Measurements from ENCODE around the gene SAP130.

Gene SAP130

DNA sequence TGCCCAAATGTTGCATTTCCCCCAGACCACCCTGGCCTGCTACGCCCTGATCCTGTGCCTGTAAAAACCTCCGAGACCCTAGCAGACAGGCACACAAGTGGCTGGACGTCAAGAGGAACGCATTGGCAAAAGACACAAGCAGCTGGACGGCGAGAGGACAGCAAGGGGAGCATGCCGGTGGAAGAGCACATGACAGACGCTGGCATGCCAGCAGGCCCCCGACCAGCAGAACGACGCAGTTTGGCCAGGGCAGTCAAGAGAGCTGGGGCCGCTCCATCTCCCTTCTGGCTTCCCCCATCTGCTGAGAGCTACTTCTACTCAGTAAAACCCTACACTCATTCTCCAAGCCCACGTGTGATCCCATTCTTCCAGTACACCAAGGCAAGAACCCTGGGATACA lies 42.1 kb downstream of the SAP130 start:
- TF ChIP-seq EZH2 (optimal IDR thresholded peaks at IDR 0.05; ENCODE audit: low read depth, low read length) = no peak
- TF ChIP-seq EZH2phosphoT487 (IDR thresholded peaks at IDR 0.05; ENCODE audit: low read length) = no peak
- TF ChIP-seq, protein P1, sequence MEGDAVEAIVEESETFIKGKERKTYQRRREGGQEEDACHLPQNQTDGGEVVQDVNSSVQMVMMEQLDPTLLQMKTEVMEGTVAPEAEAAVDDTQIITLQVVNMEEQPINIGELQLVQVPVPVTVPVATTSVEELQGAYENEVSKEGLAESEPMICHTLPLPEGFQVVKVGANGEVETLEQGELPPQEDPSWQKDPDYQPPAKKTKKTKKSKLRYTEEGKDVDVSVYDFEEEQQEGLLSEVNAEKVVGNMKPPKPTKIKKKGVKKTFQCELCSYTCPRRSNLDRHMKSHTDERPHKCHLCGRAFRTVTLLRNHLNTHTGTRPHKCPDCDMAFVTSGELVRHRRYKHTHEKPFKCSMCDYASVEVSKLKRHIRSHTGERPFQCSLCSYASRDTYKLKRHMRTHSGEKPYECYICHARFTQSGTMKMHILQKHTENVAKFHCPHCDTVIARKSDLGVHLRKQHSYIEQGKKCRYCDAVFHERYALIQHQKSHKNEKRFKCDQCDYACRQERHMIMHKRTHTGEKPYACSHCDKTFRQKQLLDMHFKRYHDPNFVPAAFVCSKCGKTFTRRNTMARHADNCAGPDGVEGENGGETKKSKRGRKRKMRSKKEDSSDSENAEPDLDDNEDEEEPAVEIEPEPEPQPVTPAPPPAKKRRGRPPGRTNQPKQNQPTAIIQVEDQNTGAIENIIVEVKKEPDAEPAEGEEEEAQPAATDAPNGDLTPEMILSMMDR (IDR thresholded peaks at IDR 0.05; ENCODE audit: low read length) = no peak
- Histone ChIP-seq H2AFZ (ENCODE audit: low read length) (no peak overlapping the region), H3K36me3 (replicated peaks; ENCODE audit: insufficient read depth, low read length) (0 out of 2 replicates have a peak, but pooled peaks cover 6% of the 10 kb centered on the region)

GRCh38 chr2:127985026-127985734 lies 42.7 kb downstream of the SAP130 start:
- Histone ChIP-seq H3K9me2 (replicated peaks; ENCODE audit: insufficient read depth, low read length) (no peaks in the 10 kb centered on the region), H3K9ac (ENCODE audit: low read length) (no peak overlapping the region), H3K4me3 (ENCODE audit: low read length) (no peak overlapping the region), H2AFZ (ENCODE audit: low read length) (no peak overlapping the region), H3K79me2 (ENCODE audit: low read length) (peaks cover 4% of the 10 kb centered on the region; the same call in 1 of the 2 replicates), H3K4me1 (ENCODE audit: low read length) (no peaks in the 10 kb centered on the region), H3K27me3 (replicated peaks; ENCODE audit: insufficient read depth, low read length) (no peaks in the 10 kb centered on the region), H3K27ac (ENCODE audit: low read length) (no peak overlapping the region), H4K20me1 (ENCODE audit: insufficient read depth, low read length) (no peaks in the 10 kb centered on the region), H3K4me2 (ENCODE audit: low read depth, low read length) (no peak overlapping the region), H3K36me3 (replicated peaks; ENCODE audit: insufficient read depth, low read length) (0 out of 2 replicates have a peak, but pooled peaks cover 6% of the 10 kb centered on the region), H3F3A (ENCODE audit: insufficient read depth, low read length) (no peaks in the 10 kb centered on the region), H3K9me3 (replicated peaks; ENCODE audit: insufficient read depth, low read length) (no peaks in the 10 kb centered on the region)
- TF ChIP-seq EZH2phosphoT487 (IDR thresholded peaks at IDR 0.05; ENCODE audit: low read length) (no peak), EZH2 (optimal IDR thresholded peaks at IDR 0.05; ENCODE audit: low read depth, low read length) (no peak)
- TF ChIP-seq, protein P1 (IDR thresholded peaks at IDR 0.05; ENCODE audit: low read length) = no peak
- no peak for DNase-seq

More for the DNA sequence above, 42.1 kb downstream of the SAP130 start:
- Histone ChIP-seq H3F3A (ENCODE audit: insufficient read depth, low read length) (no peaks in the 10 kb centered on the region), H3K9me2 (replicated peaks; ENCODE audit: insufficient read depth, low read length) (no peaks in the 10 kb centered on the region), H3K27ac (ENCODE audit: low read length) (no peak overlapping the region), H3K4me2 (ENCODE audit: low read depth, low read length) (no peak overlapping the region), H3K79me2 (ENCODE audit: low read length) (no peaks in the 10 kb centered on the region), H4K20me1 (ENCODE audit: insufficient read depth, low read length) (no peaks in the 10 kb centered on the region), H3K9me3 (replicated peaks; ENCODE audit: insufficient read depth, low read length) (no peaks in the 10 kb centered on the region), H3K9ac (ENCODE audit: low read length) (no peak overlapping the region), H3K27me3 (replicated peaks; ENCODE audit: insufficient read depth, low read length) (no peaks in the 10 kb centered on the region), H3K4me1 (ENCODE audit: low read length) (no peaks in the 10 kb centered on the region), H3K4me3 (ENCODE audit: low read length) (no peak overlapping the region)
- DNase-seq = no peak

GRCh38 chr2:127984551-127984950 lies 43.3 kb downstream of the SAP130 start:
- H3K79me2 ChIP-seq (ENCODE audit: low read length) = peaks cover 5% of the 10 kb centered on the region; the same call in 1 of the 2 replicates
- H3K27me3 ChIP-seq (replicated peaks; ENCODE audit: insufficient read depth, low read length) = no peaks in the 10 kb centered on the region
- H4K20me1 ChIP-seq (ENCODE audit: insufficient read depth, low read length) = no peaks in the 10 kb centered on the region
- no peaks in the 10 kb centered on the region for H3F3A ChIP-seq (ENCODE audit: insufficient read depth, low read length)
- no peaks in the 10 kb centered on the region for H3K4me1 ChIP-seq (ENCODE audit: low read length)
- H3K4me2 ChIP-seq (ENCODE audit: low read depth, low read length) = no peak overlapping the region
- no peak overlapping the region for H3K4me3 ChIP-seq (ENCODE audit: low read length)
- no peaks in the 10 kb centered on the region for H3K9me2 ChIP-seq (replicated peaks; ENCODE audit: insufficient read depth, low read length)
- H3K27ac ChIP-seq (ENCODE audit: low read length) = no peak overlapping the region
- no peaks in the 10 kb centered on the region for H3K9me3 ChIP-seq (replicated peaks; ENCODE audit: insufficient read depth, low read length)
- no peak overlapping the region for H2AFZ ChIP-seq (ENCODE audit: low read length)
- peaks cover 5% of the 10 kb centered on the region; the same call in 1 of the 2 replicates for H3K36me3 ChIP-seq (replicated peaks; ENCODE audit: insufficient read depth, low read length)
- H3K9ac ChIP-seq (ENCODE audit: low read length) = no peak overlapping the region
- no peak for DNase-seq
- TF ChIP-seq EZH2phosphoT487 (IDR thresholded peaks at IDR 0.05; ENCODE audit: low read length) (no peak), EZH2 (optimal IDR thresholded peaks at IDR 0.05; ENCODE audit: low read depth, low read length) (no peak)
- TF ChIP-seq, protein P1 (IDR thresholded peaks at IDR 0.05; ENCODE audit: low read length) = no peak

Measured in MM.1S (cell line).